ENCODE data around the gene NAALADL2.

Gene NAALADL2

GRCh38 chr3:175383813-175384212, 524.7 kb downstream of the NAALADL2 start:
- Histone ChIP-seq H3K36me3 (ENCODE audit: insufficient read depth) (no peaks in the 10 kb centered on the region), H3K27me3 (ENCODE audit: insufficient read depth, low read depth) (no peaks in the 10 kb centered on the region), H3K4me1 (ENCODE audit: low read depth, poor library complexity, severe bottlenecking) (no peaks in the 10 kb centered on the region), H3K4me3 (IDR thresholded peaks at IDR 0.05; ENCODE audit: insufficient read depth, low read depth, low read length) (no peak overlapping the region), H4K20me1 (ENCODE audit: insufficient read depth) (no peaks in the 10 kb centered on the region), H3K9ac (no peak overlapping the region), H2AFZ (ENCODE audit: low read depth) (no peak overlapping the region), H3K79me2 (ENCODE audit: insufficient read depth, low read depth) (no peaks in the 10 kb centered on the region), H3K4me2 (no peak overlapping the region), H3K27ac (no peak overlapping the region)
- no peak for TF ChIP-seq CTCF (conservative IDR thresholded peaks at IDR 0.05; ENCODE audit: low read depth, low read length)

- Histone ChIP-seq H2AFZ (ENCODE audit: low read depth) (no peak overlapping the region), H4K20me1 (ENCODE audit: insufficient read depth) (no peaks in the 10 kb centered on the region), H3K36me3 (ENCODE audit: insufficient read depth) (no peaks in the 10 kb centered on the region), H3K4me3 (IDR thresholded peaks at IDR 0.05; ENCODE audit: insufficient read depth, low read depth, low read length) (no peak overlapping the region), H3K27me3 (ENCODE audit: insufficient read depth, low read depth) (no peaks in the 10 kb centered on the region), H3K27ac (no peak overlapping the region), H3K4me2 (no peak overlapping the region), H3K9ac (no peak overlapping the region), H3K79me2 (ENCODE audit: insufficient read depth, low read depth) (no peaks in the 10 kb centered on the region), H3K4me1 (ENCODE audit: low read depth, poor library complexity, severe bottlenecking) (no peaks in the 10 kb centered on the region)
- TF ChIP-seq CTCF (conservative IDR thresholded peaks at IDR 0.05; ENCODE audit: low read depth, low read length), result no peak
Observed at GRCh38 chr3:175384569-175384968, 525.4 kb downstream of the NAALADL2 start.

- H3K79me2 ChIP-seq (ENCODE audit: insufficient read depth, low read depth), result no peaks in the 10 kb centered on the region
- no peaks in the 10 kb centered on the region for H4K20me1 ChIP-seq (ENCODE audit: insufficient read depth)
- no peaks in the 10 kb centered on the region for H3K27me3 ChIP-seq (ENCODE audit: insufficient read depth, low read depth)
- no peak overlapping the region for H2AFZ ChIP-seq (ENCODE audit: low read depth)
- H3K4me3 ChIP-seq (IDR thresholded peaks at IDR 0.05; ENCODE audit: insufficient read depth, low read depth, low read length), result no peak overlapping the region
- H3K27ac ChIP-seq, result no peak overlapping the region
- H3K36me3 ChIP-seq (ENCODE audit: insufficient read depth), result no peaks in the 10 kb centered on the region
- no peak overlapping the region for H3K9ac ChIP-seq
- no peaks in the 10 kb centered on the region for H3K4me1 ChIP-seq (ENCODE audit: low read depth, poor library complexity, severe bottlenecking)
- H3K4me2 ChIP-seq, result no peak overlapping the region
- no peak for TF ChIP-seq CTCF (conservative IDR thresholded peaks at IDR 0.05; ENCODE audit: low read depth, low read length)
Observed at GRCh38 chr3:175386630-175387029, 527.5 kb downstream of the NAALADL2 start.

GRCh38 chr3:175389560-175389959, 530.4 kb downstream of the NAALADL2 start:
- H4K20me1 ChIP-seq (ENCODE audit: insufficient read depth), result no peaks in the 10 kb centered on the region
- H3K36me3 ChIP-seq (ENCODE audit: insufficient read depth), result no peaks in the 10 kb centered on the region
- H3K27me3 ChIP-seq (ENCODE audit: insufficient read depth, low read depth), result no peaks in the 10 kb centered on the region
- no peak for TF ChIP-seq CTCF (conservative IDR thresholded peaks at IDR 0.05; ENCODE audit: low read depth, low read length)
- no peak overlapping the region for H2AFZ ChIP-seq (ENCODE audit: low read depth)
- no peak overlapping the region for H3K4me3 ChIP-seq (IDR thresholded peaks at IDR 0.05; ENCODE audit: insufficient read depth, low read depth, low read length)
- H3K79me2 ChIP-seq (ENCODE audit: insufficient read depth, low read depth), result no peaks in the 10 kb centered on the region
- H3K4me2 ChIP-seq, result no peak overlapping the region
- no peak overlapping the region for H3K9ac ChIP-seq
- H3K4me1 ChIP-seq (ENCODE audit: low read depth, poor library complexity, severe bottlenecking), result peaks cover 4% of the 10 kb centered on the region
- no peak overlapping the region for H3K27ac ChIP-seq
